ENCODE data around the gene ADAMTSL2. TPM values are rescaled to one million over a fixed set of nuclear protein-coding genes. Genes with fewer than 3 reads are reported as not detected.

The ADAMTSL2 gene
- total and polyA plus RNA-seq, 4 donors, result 0.38 to 20.9 (median 1.9) TPM; not detected in 1

- no peaks in the 10 kb centered on the region for H3K27me3 ChIP-seq (ENCODE audit: control insufficient read depth in 1 of 2, insufficient read depth in 2 of 2, low read length in 1 of 2)
- peaks cover 5% of the 10 kb centered on the region for H3K9me3 ChIP-seq (ENCODE audit: control insufficient read depth, low read length)
- H3K4me1 ChIP-seq (ENCODE audit: control insufficient read depth in 1 of 2, insufficient read depth in 2 of 2, low read length in 2 of 2), result no peaks in the 10 kb centered on the region
- no peak for ATAC-seq (ENCODE audit: low FRiP score)
- WGBS, 2 donors, result 58 to 63% methylated on average over 19 of the region's 19 CpGs
- H3K4me3 ChIP-seq (ENCODE audit: low read length in 2 of 2), result no peak overlapping the region
- no peak overlapping the region for H3K27ac ChIP-seq (ENCODE audit: low read depth in 1 of 2, low read length in 2 of 2)
- no peak for DNase-seq
- intact Hi-C loops (cut with DNase I), result no loop called here
- H3K36me3 ChIP-seq (ENCODE audit: control insufficient read depth in 1 of 2, insufficient read depth in 2 of 2, low read length in 1 of 2), result no peaks in the 10 kb centered on the region
Measured at GRCh38 chr9:133499132-133499891, 35.2 kb upstream of the ADAMTSL2 start.

DNA sequence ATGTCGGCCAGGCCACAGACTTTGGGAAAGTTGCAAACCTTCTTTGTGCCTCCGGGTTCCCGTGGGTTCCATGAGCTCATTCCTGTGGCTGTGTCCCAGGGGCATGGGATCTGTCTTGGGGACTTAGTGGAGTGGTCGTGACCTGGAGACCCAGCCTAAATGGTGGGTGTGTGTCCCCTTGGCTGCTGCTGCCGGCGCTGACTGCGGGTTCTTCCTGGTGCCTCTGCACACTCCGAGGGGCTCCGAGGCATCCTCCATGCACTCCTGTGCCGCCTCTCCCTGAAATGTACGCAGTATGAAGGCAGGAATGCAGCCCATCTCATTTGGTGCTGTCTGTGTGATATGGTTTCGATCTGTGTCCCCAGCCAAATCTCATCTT is 34.6 kb upstream of the ADAMTSL2 start:
- ATAC-seq (ENCODE audit: low FRiP score), result no peak

DNA sequence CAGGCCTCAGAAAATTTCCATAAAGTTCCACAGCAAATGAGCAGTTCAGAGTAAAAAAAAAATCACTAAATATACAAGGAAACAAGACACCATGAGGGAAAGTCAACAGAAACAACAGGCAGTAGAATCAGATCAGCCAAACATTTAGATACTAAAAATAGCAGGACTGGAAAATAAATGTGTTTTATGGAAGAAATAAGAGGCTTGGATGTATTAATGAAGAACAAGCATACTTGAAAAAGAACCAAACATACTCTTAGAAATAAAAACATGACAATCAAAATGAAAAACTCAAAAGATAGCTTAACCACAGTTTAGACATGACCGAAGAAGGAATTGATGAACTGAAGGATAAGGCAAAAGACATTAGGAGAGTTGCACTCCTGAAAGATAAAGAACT is 32.4 kb upstream of the ADAMTSL2 start:
- no peaks in the 10 kb centered on the region for H3K36me3 ChIP-seq (ENCODE audit: control insufficient read depth in 1 of 2, insufficient read depth in 2 of 2, low read length in 1 of 2)
- 99 to 100% methylated on average over 1 of the region's 1 CpG for WGBS, 2 donors
- DNase-seq, result no peak

More for the DNA sequence above, 34.6 kb upstream of the ADAMTSL2 start:
- no peaks in the 10 kb centered on the region for H3K4me1 ChIP-seq (ENCODE audit: control insufficient read depth in 1 of 2, insufficient read depth in 2 of 2, low read length in 2 of 2)
- H3K27me3 ChIP-seq (ENCODE audit: control insufficient read depth in 1 of 2, insufficient read depth in 2 of 2, low read length in 1 of 2), result no peaks in the 10 kb centered on the region
- no peaks in the 10 kb centered on the region for H3K36me3 ChIP-seq (ENCODE audit: control insufficient read depth in 1 of 2, insufficient read depth in 2 of 2, low read length in 1 of 2)
- DNase-seq, result no peak
- intact Hi-C loops (cut with DNase I), result no loop called here
- H3K27ac ChIP-seq (ENCODE audit: low read depth in 1 of 2, low read length in 2 of 2), result no peak overlapping the region
- H3K9me3 ChIP-seq (ENCODE audit: control insufficient read depth, low read length), result peaks cover 5% of the 10 kb centered on the region
- 70 to 80% methylated on average over 12 of the region's 12 CpGs for WGBS, 2 donors
- no peak overlapping the region for H3K4me3 ChIP-seq (ENCODE audit: low read length in 2 of 2)

GRCh38 chr9:133505186-133505830 is 29.2 kb upstream of the ADAMTSL2 start:
- Histone ChIP-seq H3K27me3 (ENCODE audit: control insufficient read depth in 1 of 2, insufficient read depth in 2 of 2, low read length in 1 of 2) (no peaks in the 10 kb centered on the region), H3K4me1 (ENCODE audit: control insufficient read depth in 1 of 2, insufficient read depth in 2 of 2, low read length in 2 of 2) (no peaks in the 10 kb centered on the region), H3K4me3 (ENCODE audit: low read length in 2 of 2) (no peak overlapping the region), H3K36me3 (ENCODE audit: control insufficient read depth in 1 of 2, insufficient read depth in 2 of 2, low read length in 1 of 2) (no peaks in the 10 kb centered on the region), H3K27ac (ENCODE audit: low read depth in 1 of 2, low read length in 2 of 2) (no peak overlapping the region), H3K9me3 (ENCODE audit: control insufficient read depth, low read length) (peaks cover 5% of the 10 kb centered on the region)
- ATAC-seq (ENCODE audit: low FRiP score), result peak; percentile 8
- 86 to 88% methylated on average over 13 of the region's 13 CpGs for WGBS, 2 donors
- intact Hi-C loops (cut with DNase I), result no loop called here
- DNase-seq, result no peak

More for the DNA sequence above, 32.4 kb upstream of the ADAMTSL2 start:
- H3K9me3 ChIP-seq (ENCODE audit: control insufficient read depth, low read length), result peaks cover 5% of the 10 kb centered on the region
- no peak for ATAC-seq (ENCODE audit: low FRiP score)
- intact Hi-C loops (cut with DNase I), result no loop called here
- no peak overlapping the region for H3K27ac ChIP-seq (ENCODE audit: low read depth in 1 of 2, low read length in 2 of 2)
- H3K4me3 ChIP-seq (ENCODE audit: low read length in 2 of 2), result no peak overlapping the region
- no peaks in the 10 kb centered on the region for H3K27me3 ChIP-seq (ENCODE audit: control insufficient read depth in 1 of 2, insufficient read depth in 2 of 2, low read length in 1 of 2)
- H3K4me1 ChIP-seq (ENCODE audit: control insufficient read depth in 1 of 2, insufficient read depth in 2 of 2, low read length in 2 of 2), result no peaks in the 10 kb centered on the region

- H3K4me3 ChIP-seq (ENCODE audit: low read length in 2 of 2), result no peak overlapping the region
- H3K4me1 ChIP-seq (ENCODE audit: control insufficient read depth in 1 of 2, insufficient read depth in 2 of 2, low read length in 2 of 2), result no peaks in the 10 kb centered on the region
- intact Hi-C loops (cut with DNase I), result no loop called here
- DNase-seq (peak; percentile 88), ATAC-seq (ENCODE audit: low FRiP score) (peak; percentile 70)
- peaks cover 5% of the 10 kb centered on the region for H3K9me3 ChIP-seq (ENCODE audit: control insufficient read depth, low read length)
- H3K36me3 ChIP-seq (ENCODE audit: control insufficient read depth in 1 of 2, insufficient read depth in 2 of 2, low read length in 1 of 2), result no peaks in the 10 kb centered on the region
- no peaks in the 10 kb centered on the region for H3K27me3 ChIP-seq (ENCODE audit: control insufficient read depth in 1 of 2, insufficient read depth in 2 of 2, low read length in 1 of 2)
- H3K27ac ChIP-seq (ENCODE audit: low read depth in 1 of 2, low read length in 2 of 2), result no peak overlapping the region
- WGBS, 2 donors, result 40 to 41% methylated on average over 23 of the region's 23 CpGs
Measured at GRCh38 chr9:133505901-133506652, 28.4 kb upstream of the ADAMTSL2 start.

- ATAC-seq (ENCODE audit: low FRiP score) (peak; percentile 66), DNase-seq (peak; percentile 81 to 91)
- Histone ChIP-seq H3K9me3 (ENCODE audit: control insufficient read depth, low read length) (peaks cover 1% of the 10 kb centered on the region), H3K4me1 (ENCODE audit: control insufficient read depth in 1 of 2, insufficient read depth in 2 of 2, low read length in 2 of 2) (no peaks in the 10 kb centered on the region), H3K4me3 (ENCODE audit: low read length in 2 of 2) (no peak overlapping the region), H3K27ac (ENCODE audit: low read depth in 1 of 2, low read length in 2 of 2) (no peak overlapping the region), H3K27me3 (ENCODE audit: control insufficient read depth in 1 of 2, insufficient read depth in 2 of 2, low read length in 1 of 2) (no peaks in the 10 kb centered on the region), H3K36me3 (ENCODE audit: control insufficient read depth in 1 of 2, insufficient read depth in 2 of 2, low read length in 1 of 2) (no peaks in the 10 kb centered on the region)
- 81 to 82% methylated on average over 18 of the region's 18 CpGs for WGBS, 2 donors
- intact Hi-C loops (cut with DNase I), result no loop called here
Measured at GRCh38 chr9:133506653-133507038, 27.9 kb upstream of the ADAMTSL2 start.

- Histone ChIP-seq H3K36me3 (ENCODE audit: control insufficient read depth in 1 of 2, insufficient read depth in 2 of 2, low read length in 1 of 2) (no peaks in the 10 kb centered on the region), H3K9me3 (ENCODE audit: control insufficient read depth, low read length) (no peaks in the 10 kb centered on the region), H3K27ac (ENCODE audit: low read depth in 1 of 2, low read length in 2 of 2) (no peak overlapping the region), H3K4me3 (ENCODE audit: low read length in 2 of 2) (no peak overlapping the region), H3K4me1 (ENCODE audit: control insufficient read depth in 1 of 2, insufficient read depth in 2 of 2, low read length in 2 of 2) (no peaks in the 10 kb centered on the region), H3K27me3 (ENCODE audit: control insufficient read depth in 1 of 2, insufficient read depth in 2 of 2, low read length in 1 of 2) (no peaks in the 10 kb centered on the region)
- ATAC-seq (ENCODE audit: low FRiP score) (no peak), DNase-seq (no peak)
- 95% methylated on average over 24 of the region's 24 CpGs for WGBS, 2 donors
- intact Hi-C loops (cut with DNase I), result no loop called here
Measured at GRCh38 chr9:133507246-133507965, 27.1 kb upstream of the ADAMTSL2 start.

- no peaks in the 10 kb centered on the region for H3K27me3 ChIP-seq (ENCODE audit: control insufficient read depth in 1 of 2, insufficient read depth in 2 of 2, low read length in 1 of 2)
Measured at GRCh38 chr9:133508046-133508445, 26.5 kb upstream of the ADAMTSL2 start.

More at GRCh38 chr9:133508046-133508445, 26.5 kb upstream of the ADAMTSL2 start:
- intact Hi-C loops (cut with DNase I), result no loop called here
- H3K36me3 ChIP-seq (ENCODE audit: control insufficient read depth in 1 of 2, insufficient read depth in 2 of 2, low read length in 1 of 2), result no peaks in the 10 kb centered on the region
- no peak overlapping the region for H3K27ac ChIP-seq (ENCODE audit: low read depth in 1 of 2, low read length in 2 of 2)
- ATAC-seq (ENCODE audit: low FRiP score) (no peak), DNase-seq (no peak)
- H3K9me3 ChIP-seq (ENCODE audit: control insufficient read depth, low read length), result no peaks in the 10 kb centered on the region
- no peak overlapping the region for H3K4me3 ChIP-seq (ENCODE audit: low read length in 2 of 2)
- 90 to 91% methylated on average over 8 of the region's 8 CpGs for WGBS, 2 donors
- no peaks in the 10 kb centered on the region for H3K4me1 ChIP-seq (ENCODE audit: control insufficient read depth in 1 of 2, insufficient read depth in 2 of 2, low read length in 2 of 2)

Measured in aorta (tissue), 5 donors.